Fibroblast of villous mesenchyme (primary cell): ENCODE results near the gene MSTN. TPM values are rescaled to one million over a fixed set of nuclear protein-coding genes. Genes with fewer than 3 reads are reported as not detected.

Experiments
- DNase-seq: peaks from one replicate; pipeline ENCODE4 v3.0.0-alpha.2; 2010; ENCODE audit warnings: low read depth
- H3K4me3 ChIP-seq: 2 replicates; pipeline ENCODE4 v1.5.1; 2011; ENCODE audit warnings: low read depth, mild to moderate bottlenecking, low read length
- CTCF ChIP-seq: IDR thresholded peaks from 2 replicates; pipeline ENCODE4 v1.5.1; 2012; ENCODE audit warnings: low read depth, mild to moderate bottlenecking, low read length; ENCODE audit not compliant: insufficient read depth
- total RNA-seq: library from RNA; depleted of rRNA; stranded (reverse); fragments of >200 nt; gene quantifications from 2 replicates; pipeline ENCODE4 v1.2.3, GENCODE V29; 2012

MSTN gene
- total RNA-seq = under 0.01 TPM in 2 replicates

DNA sequence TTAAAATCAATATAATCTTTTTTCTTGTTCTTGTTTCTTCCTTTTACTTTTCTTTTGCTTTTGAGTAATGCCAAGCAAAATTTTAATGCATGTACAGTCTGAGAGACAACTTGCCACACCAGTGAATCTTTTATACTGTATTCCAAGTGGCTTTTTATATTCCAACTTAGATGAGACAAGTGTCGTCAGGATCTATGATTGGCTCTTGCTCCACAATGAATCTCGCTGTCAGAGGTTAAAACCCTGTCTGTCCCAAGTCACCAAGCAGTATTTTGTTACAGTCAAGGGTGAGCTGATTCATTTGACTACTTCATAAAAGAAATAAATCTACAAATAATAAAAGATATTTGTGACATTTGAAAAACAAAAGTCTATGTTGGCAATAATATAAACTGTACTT lies at the start of gene MSTN:
MSTN (minus strand) TSS at position 129 of the 400 bp plus-strand sequence. CDS start 133 bp downstream, outside the sequence.
- TF ChIP-seq CTCF = no peak
- DNase-seq = no peak
- no peak within 1 kb of the TSS for H3K4me3 ChIP-seq

DNA sequence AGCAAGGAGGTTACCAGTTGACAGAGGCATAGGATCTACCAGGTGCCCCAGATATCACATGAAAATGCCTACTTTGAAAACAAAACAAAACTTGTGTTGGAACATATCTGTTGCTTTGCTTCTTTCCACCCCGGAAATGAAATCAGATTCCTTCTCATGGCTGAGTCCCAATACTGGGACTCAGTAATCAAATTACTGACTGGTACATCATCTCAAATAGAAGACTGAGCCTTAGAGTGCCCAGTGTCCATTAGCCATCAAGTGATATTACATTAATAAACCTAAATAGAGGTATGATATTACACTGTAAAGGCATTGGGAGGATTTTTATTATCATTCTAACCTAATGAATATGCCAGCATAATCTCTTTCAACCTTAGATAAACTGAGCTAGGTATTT lies 48.6 kb upstream of the MSTN start:
- DNase-seq = no peak
- no peak overlapping the region for H3K4me3 ChIP-seq
- TF ChIP-seq CTCF = no peak

- TF ChIP-seq CTCF = no peak
- no peak for DNase-seq
- no peak overlapping the region for H3K4me3 ChIP-seq
These were observed 48.2 kb upstream of the MSTN start for GRCh38 chr2:190110699-190111098.

DNA sequence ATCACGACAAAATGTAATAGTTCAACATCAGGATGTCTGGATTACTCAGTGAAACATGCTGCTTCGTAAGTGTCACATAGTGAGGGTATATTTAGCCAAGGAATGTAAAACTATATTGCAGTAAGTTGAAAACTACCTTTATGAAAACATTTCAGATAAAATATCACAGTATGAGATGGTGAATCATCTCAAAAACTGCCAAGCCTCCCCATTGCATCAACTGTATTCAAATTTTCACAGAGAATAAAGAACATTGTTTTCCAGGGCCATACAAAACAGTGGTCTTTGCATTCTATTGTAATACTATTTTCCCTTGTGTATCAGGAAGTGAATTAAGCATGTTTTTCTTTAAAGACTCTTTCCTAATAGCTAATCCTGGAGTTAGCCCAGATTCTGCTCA lies 47.6 kb upstream of the MSTN start:
- DNase-seq = no peak
- no peak overlapping the region for H3K4me3 ChIP-seq
- no peak for TF ChIP-seq CTCF

- TF ChIP-seq CTCF = no peak
- no peak overlapping the region for H3K4me3 ChIP-seq
- DNase-seq = no peak
These were observed 44.9 kb upstream of the MSTN start for GRCh38 chr2:190107409-190107808.

GRCh38 chr2:190106783-190107182 lies 44.3 kb upstream of the MSTN start:
- H3K4me3 ChIP-seq = no peak overlapping the region
- TF ChIP-seq CTCF = no peak
- DNase-seq = no peak

DNA sequence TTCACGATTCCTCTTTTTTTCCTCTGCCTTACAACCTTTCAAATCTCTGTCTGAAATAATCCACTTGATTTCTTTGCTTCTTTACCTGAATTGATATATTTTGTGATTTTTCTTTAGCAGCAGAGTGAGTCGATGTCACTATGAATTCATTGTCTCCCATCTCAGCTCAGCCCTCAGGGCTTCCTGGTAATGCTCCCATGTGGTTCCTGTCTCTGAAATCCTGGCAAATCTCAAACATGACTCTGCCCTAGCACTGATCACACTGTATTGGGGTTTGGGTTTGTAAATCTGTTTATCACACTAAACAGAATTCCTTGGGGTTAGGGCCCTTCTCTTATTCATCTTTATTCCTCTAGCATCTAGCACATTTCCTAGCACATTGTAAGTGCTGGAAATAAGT lies 43.0 kb upstream of the MSTN start:
- no peak for DNase-seq
- no peak overlapping the region for H3K4me3 ChIP-seq
- TF ChIP-seq CTCF = no peak
